ENCODE measurements around the gene PANX1.
A peak's percentile ranks its signal among the peaks of the same experiment; 100 is the strongest.

The PANX1 gene

GRCh38 chr11:94129512-94130297 lies 1.1 kb downstream of the PANX1 start:
- peak in 1 of 5 donors; percentile 38 for DNase-seq

DNA sequence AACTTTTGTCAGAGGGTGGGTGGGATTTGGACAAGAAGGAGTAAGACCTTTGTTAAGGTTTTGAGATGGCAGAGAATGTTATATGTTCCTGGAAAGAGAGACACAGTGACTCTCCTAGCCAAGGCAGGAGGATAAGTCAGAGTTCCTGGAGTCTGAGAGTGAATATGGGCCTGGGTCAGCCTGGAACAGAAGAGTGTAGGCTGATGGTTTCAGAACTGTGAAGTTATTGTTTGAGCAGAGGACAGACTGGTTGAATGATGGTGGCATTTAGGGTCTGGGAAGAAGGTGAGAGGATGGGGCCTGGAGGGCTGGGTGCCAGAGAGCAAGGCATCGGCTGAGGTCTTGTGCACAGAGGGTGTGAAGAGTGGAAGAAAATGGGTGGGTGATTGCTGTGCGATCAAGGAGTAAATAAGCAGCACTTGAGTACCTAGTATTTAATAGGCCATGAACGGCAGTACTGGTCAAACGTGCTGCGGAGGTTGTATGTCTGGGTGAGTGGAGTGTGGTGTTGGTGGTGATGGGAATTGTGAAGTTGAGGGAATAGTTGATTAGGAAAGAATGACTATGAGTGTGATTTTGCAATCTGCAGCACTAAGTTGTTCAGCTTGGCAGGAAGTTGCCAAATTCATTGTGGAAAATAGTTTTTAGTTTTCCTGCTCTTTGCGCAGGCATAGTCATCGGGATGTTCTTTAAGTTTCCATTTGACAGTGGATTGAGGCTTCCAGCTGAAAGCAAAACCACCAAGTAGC lies 1.8 kb downstream of the PANX1 start:
- no peak for DNase-seq

- no peak for DNase-seq
These were observed 2.5 kb downstream of the PANX1 start for GRCh38 chr11:94131047-94131717.

- DNase-seq = no peak
These were observed 3.1 kb downstream of the PANX1 start for GRCh38 chr11:94131718-94132115.

DNA sequence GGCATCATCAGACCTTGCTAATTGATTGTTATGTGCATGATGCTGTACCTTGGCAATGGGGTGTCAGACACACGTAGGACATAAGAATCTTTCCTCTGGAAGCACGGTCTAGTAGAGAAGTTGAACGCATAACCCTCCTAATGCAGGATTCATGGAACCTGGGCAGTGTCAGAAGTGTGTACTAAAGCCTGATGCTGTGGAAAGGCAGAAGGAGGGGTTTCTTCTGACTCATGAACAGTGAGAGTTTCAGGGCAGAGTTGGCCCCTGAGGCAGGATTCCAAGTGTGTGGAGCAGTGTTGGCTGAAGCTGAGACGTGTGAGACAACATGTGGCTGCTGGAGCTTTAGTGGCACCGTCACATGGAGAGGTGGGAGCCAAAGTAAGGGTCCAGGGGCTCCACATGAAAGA lies 3.5 kb downstream of the PANX1 start:
- DNase-seq = no peak

- no peak for DNase-seq
These were observed 4.3 kb downstream of the PANX1 start for GRCh38 chr11:94132823-94133408.

- no peak for DNase-seq
These were observed 5.1 kb downstream of the PANX1 start for GRCh38 chr11:94133752-94134151.

- DNase-seq = no peak
These were observed 6.2 kb downstream of the PANX1 start for GRCh38 chr11:94134651-94135512.

GRCh38 chr11:94139416-94139815 lies 10.8 kb downstream of the PANX1 start:
- DNase-seq = no peak

GRCh38 chr11:94140154-94140655 lies 11.6 kb downstream of the PANX1 start:
- no peak for DNase-seq

GRCh38 chr11:94141511-94142307 lies 13.1 kb downstream of the PANX1 start:
- DNase-seq = no peak

DNA sequence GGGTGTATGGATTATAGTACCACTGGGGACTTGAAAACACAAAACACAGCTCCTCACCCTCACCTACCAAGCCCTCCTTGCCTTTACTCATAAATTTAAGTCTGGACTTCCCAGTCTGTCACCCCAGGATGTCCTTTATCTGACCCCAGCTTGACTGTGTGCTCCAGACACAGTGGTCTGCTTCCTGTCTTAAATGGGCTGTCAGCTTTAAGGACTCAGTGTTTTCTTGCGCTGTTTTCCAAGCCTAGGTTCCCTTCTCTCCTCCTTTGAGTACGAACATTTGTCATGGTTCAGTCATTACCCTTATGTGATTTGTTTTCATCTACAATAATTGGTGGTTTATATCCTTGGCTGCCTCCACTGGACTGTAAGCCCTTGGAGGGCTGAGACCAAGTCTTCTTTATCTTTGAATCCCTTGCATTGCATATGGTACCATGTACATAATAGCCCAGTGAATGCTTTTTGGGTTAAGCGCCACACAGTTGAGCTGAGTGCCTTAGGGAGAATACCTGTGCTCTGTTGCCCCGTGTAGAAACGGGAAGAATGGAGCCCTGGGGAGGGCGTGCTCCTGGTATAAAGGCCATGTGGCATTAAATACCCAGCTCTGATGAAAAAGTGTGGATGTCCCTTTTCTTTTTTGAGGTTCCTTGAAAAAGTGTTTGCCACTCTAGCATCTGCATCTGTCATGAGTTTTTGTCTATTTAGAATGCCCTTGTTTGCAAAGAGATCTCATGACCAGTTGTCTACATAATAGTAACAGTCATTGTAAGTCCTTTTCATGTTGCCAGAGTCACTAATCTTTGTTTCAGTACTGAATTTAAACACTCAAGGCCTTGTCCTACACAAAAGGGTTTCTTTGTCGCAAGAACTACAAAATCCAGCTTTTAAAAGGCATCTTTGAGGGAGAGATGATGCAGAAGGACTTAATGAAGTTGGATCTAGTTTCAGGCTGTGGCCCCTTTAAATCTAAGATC lies 14.0 kb downstream of the PANX1 start:
- no peak for DNase-seq

GRCh38 chr11:94144216-94144615 lies 15.6 kb downstream of the PANX1 start:
- no peak for DNase-seq

- DNase-seq = no peak
These were observed 16.0 kb downstream of the PANX1 start for GRCh38 chr11:94144664-94145063.

- no peak for DNase-seq
These were observed 16.8 kb downstream of the PANX1 start for GRCh38 chr11:94145431-94145830.

DNA sequence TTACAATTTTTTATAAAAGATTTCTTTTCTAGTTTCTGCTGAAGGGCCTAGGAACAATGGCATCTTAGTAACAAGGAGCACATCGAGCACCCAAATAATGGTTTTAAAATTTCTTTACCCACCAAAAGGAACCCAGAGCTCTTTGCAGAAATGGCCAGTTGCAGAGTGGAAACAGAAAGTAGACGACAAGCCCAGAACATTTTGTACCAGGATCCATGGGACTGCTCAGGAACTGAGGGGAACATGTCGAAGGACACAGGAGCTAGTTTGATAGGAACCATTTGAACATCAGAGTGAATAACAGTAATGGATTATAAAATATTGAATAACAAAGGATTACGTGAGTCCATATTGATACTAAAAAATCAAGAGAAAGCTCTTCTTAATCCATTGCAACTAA lies 17.3 kb downstream of the PANX1 start:
- DNase-seq = no peak

- no peak for DNase-seq
These were observed 18.8 kb downstream of the PANX1 start for GRCh38 chr11:94147433-94147845.

GRCh38 chr11:94148189-94148588 lies 19.5 kb downstream of the PANX1 start:
- no peak for DNase-seq

GRCh38 chr11:94149431-94150017 lies 20.9 kb downstream of the PANX1 start:
- no peak for DNase-seq

GRCh38 chr11:94150056-94150455 lies 21.4 kb downstream of the PANX1 start:
- no peak for DNase-seq
